Mucosa of descending colon (tissue), 3 donors: ENCODE results near the gene SHF. TPM values are rescaled to one million over a fixed set of nuclear protein-coding genes. Genes with fewer than 3 reads are reported as not detected.

Experiments used
- ATAC-seq: fragments of 200-7000 bp; cut with Tn5 transposase; one replicate; pipeline ENCODE4 v1.9.1; 2020; ENCODE audit warnings: mild to moderate bottlenecking, moderate library complexity
- DNase-seq, 3 donors: peaks; one replicate each; pipeline ENCODE4 v3.0.0-alpha.2; 2020
- H3K36me3 ChIP-seq: fragments of 200-600 bp; one replicate; pipeline ENCODE4 v1.8.0; 2021; ENCODE audit warnings: low read depth, mild to moderate bottlenecking
- H3K4me1 ChIP-seq: fragments of 200-600 bp; one replicate; pipeline ENCODE4 v1.8.0; 2021; ENCODE audit warnings: low read depth, mild to moderate bottlenecking
- H3K4me3 ChIP-seq: fragments of 200-600 bp; one replicate; pipeline ENCODE4 v1.8.0; 2021; ENCODE audit warnings: mild to moderate bottlenecking
- H3K9me3 ChIP-seq: fragments of 200-600 bp; one replicate; pipeline ENCODE4 v1.8.0; 2021; ENCODE audit warnings: mild to moderate bottlenecking
- intact Hi-C, 2 donors: fragments of 100-400 bp; cut with DNase I in 1 of 2; cut with micrococcal nuclease in 1 of 2; formaldehyde crosslinking; loops; one replicate each; pipeline versions ENCODE4 v1.11.0 to v1.11.1; 2022; cut with DNase I, micrococcal nuclease
- total RNA-seq, 3 donors: library from RNA; stranded (reverse); fragmentation: NEBNext Ultra II Directional in 2 of 3; extraction: Animal tissue kit (Norgen Biotek cat#: 25700) in 2 of 3; gene quantifications; one replicate each; pipeline versions ENCODE4 v1.2.1 to v1.2.4, GENCODE V29; 2021 to 2023
- TF ChIP-seq, protein P1 (sequence below): fragments of 200-600 bp; IDR thresholded peaks from one replicate; pipeline ENCODE4 v1.8.0; 2022; ENCODE audit warnings: antibody characterized with exemption, mild to moderate bottlenecking
- donor health status: DM: no; HTN: no; CAD: no; lungs with moderate emphysema.
- donor health status: DM: no; HTN: no; CAD: no.
- donor health status: DM: no; HTN: yes; CAD: no.

SHF gene
- total RNA-seq, 3 donors from 2014 or later, result 5.4 to 19.2 (median 14.9) TPM

DNA sequence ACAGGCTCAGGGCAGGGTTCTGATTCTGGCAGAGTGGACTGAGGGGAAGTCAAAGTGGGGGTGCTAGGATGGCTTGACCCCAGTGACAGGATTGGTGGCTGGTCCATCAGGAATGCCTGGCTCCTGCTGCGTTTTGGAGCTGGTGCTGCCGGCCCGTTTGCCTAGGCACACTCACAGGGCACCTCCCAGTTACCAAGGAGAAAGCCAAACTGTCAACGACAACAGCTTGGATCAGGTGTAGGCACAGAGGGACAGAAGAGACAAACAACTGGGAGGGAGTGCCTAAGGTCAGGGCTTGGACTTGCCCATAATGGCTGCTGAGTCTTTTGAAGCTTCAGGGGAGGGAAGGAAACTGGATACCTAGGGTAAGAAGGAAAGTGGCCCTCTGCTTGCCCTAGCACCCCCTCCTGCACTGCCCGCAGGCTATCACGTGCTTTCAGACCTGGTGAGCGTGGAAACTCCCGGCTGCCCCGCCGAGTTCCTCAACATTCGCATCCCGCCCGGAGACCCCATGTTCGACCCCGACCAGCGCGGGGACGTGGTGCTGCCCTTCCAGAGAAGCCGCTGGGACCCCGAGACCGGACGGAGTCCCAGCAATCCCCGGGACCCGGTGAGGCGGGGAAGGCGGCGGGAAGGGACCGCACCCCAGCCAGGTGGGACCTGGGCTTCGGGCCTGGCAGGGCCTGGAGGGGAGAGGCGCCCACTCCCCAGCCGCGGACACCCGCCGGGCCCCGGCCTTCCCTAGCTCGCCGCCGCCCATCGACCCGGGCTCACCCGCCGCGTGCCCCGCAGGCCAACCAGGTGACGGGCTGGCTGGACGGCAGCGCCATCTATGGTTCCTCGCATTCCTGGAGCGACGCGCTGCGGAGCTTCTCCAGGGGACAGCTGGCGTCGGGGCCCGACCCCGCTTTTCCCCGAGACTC, 52.8 kb downstream of the SHF start:
- no peak overlapping the region for H3K4me3 ChIP-seq
- H3K9me3 ChIP-seq, result no peaks in the 10 kb centered on the region
- TF ChIP-seq, protein P1, sequence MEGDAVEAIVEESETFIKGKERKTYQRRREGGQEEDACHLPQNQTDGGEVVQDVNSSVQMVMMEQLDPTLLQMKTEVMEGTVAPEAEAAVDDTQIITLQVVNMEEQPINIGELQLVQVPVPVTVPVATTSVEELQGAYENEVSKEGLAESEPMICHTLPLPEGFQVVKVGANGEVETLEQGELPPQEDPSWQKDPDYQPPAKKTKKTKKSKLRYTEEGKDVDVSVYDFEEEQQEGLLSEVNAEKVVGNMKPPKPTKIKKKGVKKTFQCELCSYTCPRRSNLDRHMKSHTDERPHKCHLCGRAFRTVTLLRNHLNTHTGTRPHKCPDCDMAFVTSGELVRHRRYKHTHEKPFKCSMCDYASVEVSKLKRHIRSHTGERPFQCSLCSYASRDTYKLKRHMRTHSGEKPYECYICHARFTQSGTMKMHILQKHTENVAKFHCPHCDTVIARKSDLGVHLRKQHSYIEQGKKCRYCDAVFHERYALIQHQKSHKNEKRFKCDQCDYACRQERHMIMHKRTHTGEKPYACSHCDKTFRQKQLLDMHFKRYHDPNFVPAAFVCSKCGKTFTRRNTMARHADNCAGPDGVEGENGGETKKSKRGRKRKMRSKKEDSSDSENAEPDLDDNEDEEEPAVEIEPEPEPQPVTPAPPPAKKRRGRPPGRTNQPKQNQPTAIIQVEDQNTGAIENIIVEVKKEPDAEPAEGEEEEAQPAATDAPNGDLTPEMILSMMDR, result no peak
- no peaks in the 10 kb centered on the region for H3K36me3 ChIP-seq
- ATAC-seq, result peak; percentile 90
- DNase-seq, result peak in 2 of 3 donors; percentile 61 to 74
- intact Hi-C loops, result no loop called here
- H3K4me1 ChIP-seq, result peaks cover 10% of the 10 kb centered on the region

DNA sequence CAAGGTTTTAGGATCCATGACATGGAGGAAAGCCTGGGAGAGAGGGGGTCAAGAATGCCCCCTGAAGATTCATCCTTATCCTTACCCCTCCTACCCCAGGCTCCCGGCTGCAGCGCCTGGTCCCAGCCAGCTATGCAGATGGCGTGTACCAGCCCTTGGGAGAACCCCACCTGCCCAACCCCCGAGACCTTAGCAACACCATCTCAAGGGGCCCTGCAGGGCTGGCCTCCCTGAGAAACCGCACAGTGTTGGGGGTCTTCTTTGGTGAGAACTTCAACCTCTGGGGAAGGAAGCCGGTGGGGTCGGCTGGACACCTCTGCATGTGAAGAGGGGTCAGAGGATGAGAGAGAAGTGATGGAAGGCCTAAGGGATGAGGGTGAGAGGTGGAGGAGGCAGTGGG, 53.7 kb downstream of the SHF start:
- H3K4me3 ChIP-seq, result no peak overlapping the region
- ATAC-seq, result no peak
- no peaks in the 10 kb centered on the region for H3K36me3 ChIP-seq
- intact Hi-C loops, result no loop called here
- peaks cover 18% of the 10 kb centered on the region for H3K4me1 ChIP-seq
- TF ChIP-seq, protein P1, result no peak
- DNase-seq, result no peak
- H3K9me3 ChIP-seq, result no peaks in the 10 kb centered on the region

DNA sequence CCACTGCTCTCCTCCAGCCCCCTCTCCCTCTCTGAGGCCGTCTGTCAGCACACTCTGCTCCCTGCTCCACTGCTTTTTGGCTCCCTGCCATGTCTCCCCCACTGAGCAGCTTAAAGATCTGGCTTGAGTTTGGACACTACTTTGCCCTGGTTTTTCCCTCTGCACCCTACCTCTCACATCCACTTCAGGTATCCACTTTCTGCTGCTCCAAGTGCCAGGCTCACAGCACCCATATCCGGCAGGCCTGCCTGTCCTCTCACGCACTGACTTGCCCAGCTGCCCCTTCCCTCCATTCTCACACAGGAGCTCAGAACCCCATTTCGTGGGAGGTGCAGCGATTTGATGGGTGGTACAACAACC, 54.2 kb downstream of the SHF start:
- H3K4me3 ChIP-seq, result no peak overlapping the region
- ATAC-seq, result no peak

DNA sequence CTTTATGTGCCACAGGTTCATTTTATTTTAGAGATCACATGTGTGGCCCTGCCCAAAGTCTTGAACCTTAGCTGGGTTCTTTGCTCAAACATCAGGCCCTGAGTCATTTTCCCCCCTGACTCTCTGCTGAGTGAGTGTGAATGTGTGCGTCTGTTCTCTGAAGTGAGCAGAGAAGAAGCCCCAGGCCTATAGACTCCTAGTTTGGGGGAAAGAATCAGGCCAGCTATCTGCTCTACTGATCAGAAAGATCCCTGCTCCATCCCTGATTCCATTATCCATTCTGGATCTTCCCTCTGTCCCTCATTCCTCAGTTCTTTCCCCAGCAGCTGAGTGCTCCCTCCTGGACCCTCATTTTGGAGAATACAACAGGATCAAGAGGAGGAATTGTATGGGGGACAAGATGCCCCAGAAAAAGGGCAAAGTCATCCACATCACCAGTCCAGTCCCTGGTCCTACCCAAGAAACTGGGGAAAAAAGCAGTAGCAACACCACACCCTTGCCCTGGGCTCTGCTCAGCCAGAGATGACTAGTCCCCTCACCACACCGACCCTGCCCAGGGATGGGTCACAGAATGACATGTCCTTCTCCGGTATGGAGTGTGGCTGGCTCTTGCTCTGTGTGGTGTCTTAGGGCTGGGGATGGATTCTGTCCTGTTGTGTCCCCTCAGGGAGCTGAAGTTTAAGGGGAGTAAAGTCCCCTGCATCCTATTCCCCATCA, 54.8 kb downstream of the SHF start:
- Histone ChIP-seq H3K36me3 (no peaks in the 10 kb centered on the region), H3K4me1 (peaks cover 18% of the 10 kb centered on the region), H3K9me3 (no peaks in the 10 kb centered on the region), H3K4me3 (no peak overlapping the region)
- intact Hi-C loops, result no loop called here
- TF ChIP-seq, protein P1, result no peak
- DNase-seq (no peak), ATAC-seq (no peak)

More for the DNA sequence above, 54.2 kb downstream of the SHF start:
- Histone ChIP-seq H3K36me3 (no peaks in the 10 kb centered on the region), H3K4me1 (peaks cover 18% of the 10 kb centered on the region), H3K9me3 (no peaks in the 10 kb centered on the region)
- TF ChIP-seq, protein P1, result no peak
- no peak for DNase-seq
- intact Hi-C loops, result no loop called here

DNA sequence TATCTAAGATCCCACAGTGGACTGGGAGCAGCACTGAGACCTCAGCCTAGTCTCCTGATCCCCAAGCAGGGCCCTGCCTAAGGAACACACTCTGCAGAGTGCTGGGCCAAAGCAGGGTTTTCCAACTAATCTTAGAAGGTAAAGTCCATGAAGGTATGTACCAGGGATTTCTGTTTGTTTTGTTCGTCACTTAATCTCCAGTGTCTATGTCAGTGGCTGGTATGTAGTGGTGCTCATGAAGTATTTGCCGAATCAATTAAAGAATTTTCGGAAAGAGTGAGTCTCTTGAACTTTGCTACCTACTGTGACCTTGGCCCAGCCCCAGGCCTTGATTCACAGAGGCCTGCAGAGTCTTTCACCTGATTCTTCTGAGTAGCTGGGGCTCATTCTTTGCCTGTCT, 56.3 kb downstream of the SHF start:
- DNase-seq (no peak), ATAC-seq (no peak)
- Histone ChIP-seq H3K4me3 (no peak overlapping the region), H3K36me3 (no peaks in the 10 kb centered on the region), H3K9me3 (no peaks in the 10 kb centered on the region), H3K4me1 (peaks cover 18% of the 10 kb centered on the region)
- TF ChIP-seq, protein P1, result no peak
- intact Hi-C loops, result no loop called here
